ENCODE measurements around the gene SPRTN.

DNA sequence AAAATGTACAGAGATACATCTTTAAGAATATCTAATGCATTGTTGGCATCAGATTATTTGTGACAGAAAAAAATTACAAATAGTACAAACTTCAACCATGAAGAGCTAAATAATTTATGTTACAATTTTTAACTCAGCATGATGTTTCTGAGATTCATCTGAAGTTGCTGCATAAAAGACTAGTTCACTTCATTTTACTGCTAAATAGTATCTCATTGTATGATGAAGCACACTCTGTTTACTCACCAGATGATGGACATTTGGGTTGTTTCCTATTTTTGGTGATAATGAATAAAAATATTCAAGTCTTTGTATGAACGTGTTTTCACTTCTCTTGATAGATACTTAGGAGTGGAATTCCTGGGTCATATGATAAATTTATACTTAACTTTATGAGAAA is 63.4 kb downstream of the SPRTN start:
- TF ChIP-seq ESRRG (CRISPR knock-in tag; IDR thresholded peaks at IDR 0.05) (no peak), ZNF70 (CRISPR knock-in tag; IDR thresholded peaks at IDR 0.05) (no peak), ZFP3 (CRISPR knock-in tag; IDR thresholded peaks at IDR 0.05) (no peak)
- TF ChIP-seq, protein P1, sequence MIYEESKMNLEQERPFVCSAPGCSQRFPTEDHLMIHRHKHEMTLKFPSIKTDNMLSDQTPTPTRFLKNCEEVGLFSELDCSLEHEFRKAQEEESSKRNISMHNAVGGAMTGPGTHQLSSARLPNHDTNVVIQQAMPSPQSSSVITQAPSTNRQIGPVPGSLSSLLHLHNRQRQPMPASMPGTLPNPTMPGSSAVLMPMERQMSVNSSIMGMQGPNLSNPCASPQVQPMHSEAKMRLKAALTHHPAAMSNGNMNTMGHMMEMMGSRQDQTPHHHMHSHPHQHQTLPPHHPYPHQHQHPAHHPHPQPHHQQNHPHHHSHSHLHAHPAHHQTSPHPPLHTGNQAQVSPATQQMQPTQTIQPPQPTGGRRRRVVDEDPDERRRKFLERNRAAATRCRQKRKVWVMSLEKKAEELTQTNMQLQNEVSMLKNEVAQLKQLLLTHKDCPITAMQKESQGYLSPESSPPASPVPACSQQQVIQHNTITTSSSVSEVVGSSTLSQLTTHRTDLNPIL (CRISPR knock-in tag; IDR thresholded peaks at IDR 0.05; ENCODE audit: low read depth) = no peak
- TF ChIP-seq, protein P2, sequence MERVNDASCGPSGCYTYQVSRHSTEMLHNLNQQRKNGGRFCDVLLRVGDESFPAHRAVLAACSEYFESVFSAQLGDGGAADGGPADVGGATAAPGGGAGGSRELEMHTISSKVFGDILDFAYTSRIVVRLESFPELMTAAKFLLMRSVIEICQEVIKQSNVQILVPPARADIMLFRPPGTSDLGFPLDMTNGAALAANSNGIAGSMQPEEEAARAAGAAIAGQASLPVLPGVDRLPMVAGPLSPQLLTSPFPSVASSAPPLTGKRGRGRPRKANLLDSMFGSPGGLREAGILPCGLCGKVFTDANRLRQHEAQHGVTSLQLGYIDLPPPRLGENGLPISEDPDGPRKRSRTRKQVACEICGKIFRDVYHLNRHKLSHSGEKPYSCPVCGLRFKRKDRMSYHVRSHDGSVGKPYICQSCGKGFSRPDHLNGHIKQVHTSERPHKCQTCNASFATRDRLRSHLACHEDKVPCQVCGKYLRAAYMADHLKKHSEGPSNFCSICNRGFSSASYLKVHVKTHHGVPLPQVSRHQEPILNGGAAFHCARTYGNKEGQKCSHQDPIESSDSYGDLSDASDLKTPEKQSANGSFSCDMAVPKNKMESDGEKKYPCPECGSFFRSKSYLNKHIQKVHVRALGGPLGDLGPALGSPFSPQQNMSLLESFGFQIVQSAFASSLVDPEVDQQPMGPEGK (CRISPR knock-in tag; IDR thresholded peaks at IDR 0.05; ENCODE audit: borderline replicate concordance) = no peak
